PC-3 (cell line): ENCODE data around the gene CSF1R. TPM values are rescaled to one million over a fixed set of nuclear protein-coding genes. Genes with fewer than 3 reads are reported as not detected.

Experiments used
- ATAC-seq: fragments of 200-7000 bp; cut with Tn5 transposase; 2 replicates; pipeline ENCODE4 v1.9.1; 2020; ENCODE audit warnings: mild to moderate bottlenecking, moderate library complexity
- BruUV-seq: library from RNA; stranded (reverse); fragments of 400-500 nt; replicated peaks from 2 replicates; lab custom pipeline; 2021; lab: Mats Ljungman, UMichigan
- CTCF ChIA-PET: fragments of 300-600 bp; sonication (Branson Sonifier 250); formaldehyde crosslinking; loops from one replicate; lab custom pipeline; 2022; ENCODE audit warnings: antibody characterized with exemption; lab: Charles Lee
- POLR2A ChIA-PET: fragments of 300-600 bp; sonication (Branson Sonifier 250); formaldehyde crosslinking; loops from one replicate; lab custom pipeline; 2022; ENCODE audit warnings: antibody characterized with exemption; ENCODE audit not compliant: unreplicated experiment; lab: Charles Lee
- DNase-seq: peaks from one replicate; pipeline ENCODE4 v3.0.0-alpha.2; 2015
- H2AFZ ChIP-seq: fragments of 300-600 bp; sonication (generic); 2 replicates; pipeline ENCODE4 v1.6.0; 2016; ENCODE audit warnings: antibody characterized with exemption, low read length
- H3F3A ChIP-seq: fragments of 300-600 bp; sonication (generic); one replicate; pipeline ENCODE4 v1.6.0; 2017; ENCODE audit warnings: antibody characterized with exemption, low read length, control low read depth, mild to moderate bottlenecking; ENCODE audit not compliant: unreplicated experiment
- H3K27ac ChIP-seq: fragments of 300-600 bp; sonication (generic); 2 replicates; pipeline ENCODE4 v1.5.1; 2016; ENCODE audit warnings: mild to moderate bottlenecking, low read length
- H3K27me3 ChIP-seq: fragments of 300-600 bp; sonication (generic); 2 replicates; pipeline ENCODE4 v1.6.1; 2016; ENCODE audit warnings: low read length, mixed read lengths
- H3K36me3 ChIP-seq: fragments of 300-600 bp; sonication (generic); 2 replicates; pipeline ENCODE4 v1.6.1; 2016; ENCODE audit warnings: low read depth, mixed run types, low read length, mixed read lengths
- H3K4me1 ChIP-seq: fragments of 300-600 bp; sonication (generic); 2 replicates; pipeline ENCODE4 v1.5.1; 2016; ENCODE audit warnings: low read length; ENCODE audit not compliant: insufficient read depth
- H3K4me2 ChIP-seq: fragments of 300-600 bp; sonication (generic); 2 replicates; pipeline ENCODE4 v1.6.0; 2016; ENCODE audit warnings: low read length
- H3K4me3 ChIP-seq: fragments of 300-600 bp; sonication (generic); 2 replicates; pipeline ENCODE4 v1.5.1; 2016; ENCODE audit warnings: mild to moderate bottlenecking, low read length, mixed read lengths
- H3K79me2 ChIP-seq: fragments of 300-600 bp; sonication (generic); 2 replicates; pipeline ENCODE4 v1.6.1; 2017; ENCODE audit warnings: low read length, mixed read lengths
- H3K9ac ChIP-seq: fragments of 300-600 bp; sonication (generic); 2 replicates; pipeline ENCODE4 v1.6.0; 2016; ENCODE audit warnings: mild to moderate bottlenecking, low read length
- H3K9me2 ChIP-seq: fragments of 300-600 bp; sonication (generic); replicated peaks from 2 replicates; pipeline ENCODE4 v1.6.1; 2016; ENCODE audit warnings: mixed run types, low read length, mixed read lengths
- H3K9me3 ChIP-seq: fragments of 300-600 bp; sonication (generic); 2 replicates; pipeline ENCODE4 v1.6.1; 2016; ENCODE audit warnings: low read length, mixed read lengths
- H4K20me1 ChIP-seq: fragments of 300-600 bp; sonication (generic); 2 replicates; pipeline ENCODE4 v1.6.1; 2016; ENCODE audit warnings: low read length, mixed read lengths
- CTCF ChIP-seq: fragments of 300-600 bp; sonication (generic); conservative IDR thresholded peaks from 2 replicates; pipeline ENCODE4 v1.5.1; 2017; ENCODE audit warnings: antibody characterized with exemption, low read depth, mild to moderate bottlenecking, low read length
- EZH2 ChIP-seq: fragments of 300-600 bp; sonication (generic); IDR thresholded peaks from one replicate; pipeline ENCODE4 v1.6.1; 2017; ENCODE audit warnings: antibody characterized with exemption, mild to moderate bottlenecking, low read length; ENCODE audit not compliant: unreplicated experiment
- EZH2phosphoT487 ChIP-seq: fragments of 300-600 bp; sonication (generic); IDR thresholded peaks from 2 replicates; pipeline ENCODE4 v1.6.1; 2018; ENCODE audit warnings: mild to moderate bottlenecking, antibody characterized with exemption, low read length, borderline replicate concordance
- intact Hi-C: fragments of 100-400 bp; cut with micrococcal nuclease; formaldehyde crosslinking; loops from 2 replicates; pipeline ENCODE4 v1.9.0; 2023
- total RNA-seq: library from RNA; depleted of rRNA; stranded (reverse); fragments of >200 nt; gene quantifications from 2 replicates; pipeline ENCODE4 v1.2.3, GENCODE V29; 2014

The CSF1R gene
- total RNA-seq, 1 experiment from 2014 or later = not detected

- Histone ChIP-seq H3K9ac (no peak overlapping the region), H3K36me3 (peaks cover under 1% of the 10 kb centered on the region), H3K4me1 (peaks cover 12% of the 10 kb centered on the region), H3F3A (no peaks in the 10 kb centered on the region), H4K20me1 (no peaks in the 10 kb centered on the region), H3K79me2 (no peaks in the 10 kb centered on the region), H3K4me3 (no peak overlapping the region), H3K27ac (no peak overlapping the region), H3K9me2 (no peaks in the 10 kb centered on the region), H3K9me3 (no peaks in the 10 kb centered on the region), H3K27me3 (no peaks in the 10 kb centered on the region), H2AFZ (no peak overlapping the region), H3K4me2 (no peak overlapping the region)
- intact Hi-C loops = no loop called here
- ChIA-PET CTCF (no interaction called here), POLR2A (no interaction called here)
- ATAC-seq (no peak), DNase-seq (no peak)
- no TSS peak for BruUV-seq
- TF ChIP-seq EZH2 = no peak
- no peak for TF ChIP-seq CTCF
These were observed 25.9 kb downstream of the CSF1R start for GRCh38 chr5:150060471-150060870.

- no peak overlapping the region for H3K27ac ChIP-seq
- POLR2A ChIA-PET = no interaction called here
- no peaks in the 10 kb centered on the region for H3K79me2 ChIP-seq
These were observed 26.7 kb downstream of the CSF1R start for GRCh38 chr5:150059623-150060022.

More at GRCh38 chr5:150059623-150060022, 26.7 kb downstream of the CSF1R start:
- H3K27me3 ChIP-seq = no peaks in the 10 kb centered on the region
- no peak overlapping the region for H3K9ac ChIP-seq
- no peaks in the 10 kb centered on the region for H3K9me3 ChIP-seq
- no peak for DNase-seq
- peaks cover 11% of the 10 kb centered on the region for H3K4me1 ChIP-seq
- no TSS peak for BruUV-seq
- no peak overlapping the region for H3K4me2 ChIP-seq
- H3K36me3 ChIP-seq = peaks cover 8% of the 10 kb centered on the region
- no peak overlapping the region for H3K4me3 ChIP-seq
- H4K20me1 ChIP-seq = no peaks in the 10 kb centered on the region
- ATAC-seq = no peak
- H3K9me2 ChIP-seq = no peaks in the 10 kb centered on the region
- intact Hi-C loops = no loop called here
- H3F3A ChIP-seq = no peaks in the 10 kb centered on the region
- no peak for TF ChIP-seq CTCF
- no peak for TF ChIP-seq EZH2
- no peak for TF ChIP-seq EZH2phosphoT487
- CTCF ChIA-PET = no interaction called here
- H2AFZ ChIP-seq = no peak overlapping the region
